SK-N-MC (cell line): Measurements from ENCODE around the gene IGF2BP3.

Source experiments
- EZH2 ChIP-seq: fragments of 200-600 bp; sonication (generic); IDR thresholded peaks from one replicate; pipeline ENCODE4 v1.6.1; 2017; ENCODE audit warnings: antibody characterized with exemption
- POLR2AphosphoS5 ChIP-seq: IDR thresholded peaks from 2 replicates; pipeline ENCODE4 v1.6.1; 2012; ENCODE audit warnings: mild to moderate bottlenecking, low read depth, low read length, borderline replicate concordance

DNA sequence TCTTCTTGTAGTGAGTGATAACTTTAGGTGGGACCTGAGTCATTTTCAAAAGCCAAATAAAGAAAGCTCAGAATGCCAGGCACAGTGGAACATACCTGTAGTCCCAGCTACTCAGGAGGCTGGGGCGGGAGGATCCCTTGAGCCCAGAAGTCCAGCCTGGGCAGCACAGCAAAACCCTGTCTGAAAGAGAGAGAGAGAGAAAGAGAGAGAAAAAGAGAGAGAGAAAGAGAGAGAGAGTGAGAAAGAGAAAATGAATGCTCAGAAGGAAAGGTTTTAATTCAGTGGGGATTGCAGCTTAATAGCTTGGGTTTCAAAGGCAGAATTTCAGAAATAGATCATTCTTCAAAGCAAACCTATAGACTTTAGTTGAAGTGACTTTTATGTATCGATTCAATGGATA is 198.0 kb downstream of the IGF2BP3 start:
- TF ChIP-seq POLR2AphosphoS5 (no peak), EZH2 (no peak)
